ENCODE measurements around the gene NRIP1.
A peak's percentile ranks its signal among the peaks of the same experiment; 100 is the strongest.

NRIP1 gene

GRCh38 chr21:15005391-15005790, 59.4 kb downstream of the NRIP1 start:
- no peak for DNase-seq

DNA sequence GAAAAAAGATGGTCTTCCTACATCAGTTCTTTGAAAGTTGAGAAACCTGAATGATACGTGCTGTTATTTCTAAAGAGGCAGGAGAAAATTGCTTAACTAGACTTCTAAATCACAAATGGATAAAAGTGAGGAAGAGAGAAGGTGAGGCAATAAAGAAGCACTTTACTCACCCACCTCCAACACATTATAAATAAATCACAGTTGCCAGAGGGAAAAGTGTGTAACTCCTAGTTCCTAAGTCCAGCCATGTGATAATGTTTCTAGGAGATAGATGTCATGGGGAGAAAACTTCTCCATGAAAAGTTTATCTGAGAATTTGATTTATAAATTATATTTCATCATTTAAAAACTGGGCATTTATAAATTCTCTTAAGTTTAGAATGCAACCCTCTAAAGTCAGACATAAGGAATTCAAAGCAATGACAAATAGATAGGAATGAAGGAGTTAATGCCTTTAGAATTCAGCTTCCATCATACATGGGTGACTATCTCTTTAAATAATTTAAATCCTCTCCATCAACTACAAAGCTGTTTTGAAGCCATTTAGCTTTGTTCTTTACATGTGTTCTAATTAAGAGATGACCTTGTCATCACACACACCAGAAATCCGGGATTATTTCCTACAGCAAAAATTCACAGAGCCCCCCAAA, 60.0 kb downstream of the NRIP1 start:
- DNase-seq = peak; percentile 82

DNA sequence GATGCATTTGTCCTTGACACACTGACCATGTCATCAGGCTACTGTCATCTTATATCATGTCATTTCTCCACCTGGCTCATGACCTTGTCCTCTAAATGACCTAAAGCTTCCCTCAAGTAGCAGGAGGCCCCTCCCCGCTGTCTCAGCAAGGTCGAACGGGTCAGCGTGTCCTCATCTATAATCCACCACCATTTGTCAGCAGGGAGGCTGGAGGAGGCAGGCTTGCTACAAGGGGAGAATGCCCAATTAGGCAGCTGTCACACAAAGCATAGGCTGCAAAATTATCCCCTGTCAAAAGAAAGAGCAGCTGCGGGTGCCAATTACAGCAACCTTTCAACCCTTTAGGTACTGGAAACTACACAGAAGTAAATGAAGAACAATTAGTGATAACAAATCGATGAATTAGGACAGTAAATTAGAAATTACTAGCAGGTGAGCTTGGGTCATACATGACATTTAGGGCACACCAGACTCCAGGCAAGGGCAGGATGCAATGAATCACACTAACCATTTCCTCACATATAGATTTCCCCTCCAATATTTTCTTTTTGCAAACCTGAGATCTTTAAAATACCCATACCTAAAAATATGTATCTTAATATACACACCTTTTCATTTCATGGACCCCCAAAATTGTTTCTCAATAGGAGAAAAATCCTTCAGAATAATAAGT, 61.2 kb downstream of the NRIP1 start:
- DNase-seq = no peak

DNA sequence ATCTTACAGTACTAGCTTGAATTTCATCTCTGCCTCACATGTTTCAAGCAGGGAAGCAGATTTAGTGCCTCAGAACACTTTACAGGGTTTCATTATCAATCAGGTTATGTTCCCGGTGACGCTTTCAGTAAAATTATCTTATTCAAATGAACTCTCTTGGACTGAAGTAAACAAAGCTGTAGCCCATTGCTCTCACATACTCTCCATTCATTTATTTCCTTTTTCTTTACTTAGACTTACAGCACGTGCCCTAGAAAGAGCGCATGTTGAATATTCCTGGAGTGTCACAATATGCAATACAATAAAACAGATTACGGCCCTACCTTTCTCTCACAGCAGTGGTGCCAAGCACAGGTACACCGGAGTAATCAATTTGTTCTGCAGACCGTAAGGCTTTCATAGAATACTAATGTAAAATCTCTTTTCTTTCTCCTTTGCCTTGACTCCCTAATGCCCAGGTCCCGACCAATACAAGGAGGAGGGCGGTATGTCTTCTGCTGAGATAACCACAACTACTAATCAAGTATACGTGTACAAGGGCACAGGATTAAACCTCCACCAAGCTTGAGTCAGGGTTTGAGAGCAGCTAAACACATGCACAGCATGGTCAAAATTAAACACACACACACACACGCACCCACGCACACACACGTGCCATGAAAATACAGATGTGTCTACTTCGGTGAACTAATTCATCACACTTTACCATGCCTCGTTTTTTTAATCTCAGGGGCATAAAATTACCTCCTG, 62.8 kb downstream of the NRIP1 start:
- DNase-seq = peak; percentile 28

GRCh38 chr21:15001113-15001512, 63.7 kb downstream of the NRIP1 start:
- no peak for DNase-seq

GRCh38 chr21:15000081-15000480, 64.7 kb downstream of the NRIP1 start:
- DNase-seq = peak; percentile 82

DNA sequence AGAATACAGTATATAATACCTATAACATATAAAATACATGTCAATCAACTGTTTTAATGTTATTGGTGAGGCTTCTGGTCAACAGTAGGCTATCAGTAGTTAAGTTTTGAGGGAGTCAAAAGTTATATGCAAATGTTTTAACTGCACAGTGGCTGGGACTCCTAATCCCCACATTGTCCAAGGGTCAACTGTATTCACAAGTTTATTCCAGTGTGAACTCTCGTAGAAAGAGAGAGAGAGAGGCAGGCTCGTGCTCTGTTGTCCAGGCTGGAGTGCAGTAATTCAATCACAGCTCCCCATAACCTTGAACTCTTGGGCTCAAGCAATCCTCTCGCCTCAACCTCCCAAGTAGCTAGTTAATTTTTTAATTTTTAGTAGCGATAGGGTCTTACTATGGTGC, 66.0 kb downstream of the NRIP1 start:
- no peak for DNase-seq

GRCh38 chr21:14998336-14998735, 66.5 kb downstream of the NRIP1 start:
- no peak for DNase-seq

GRCh38 chr21:14995695-14996490, 68.9 kb downstream of the NRIP1 start:
- peak; percentile 84 for DNase-seq

- no peak for DNase-seq
Observed at GRCh38 chr21:14995226-14995625, 69.6 kb downstream of the NRIP1 start.

GRCh38 chr21:14993115-14993514, 71.7 kb downstream of the NRIP1 start:
- DNase-seq = peak; percentile 66

DNA sequence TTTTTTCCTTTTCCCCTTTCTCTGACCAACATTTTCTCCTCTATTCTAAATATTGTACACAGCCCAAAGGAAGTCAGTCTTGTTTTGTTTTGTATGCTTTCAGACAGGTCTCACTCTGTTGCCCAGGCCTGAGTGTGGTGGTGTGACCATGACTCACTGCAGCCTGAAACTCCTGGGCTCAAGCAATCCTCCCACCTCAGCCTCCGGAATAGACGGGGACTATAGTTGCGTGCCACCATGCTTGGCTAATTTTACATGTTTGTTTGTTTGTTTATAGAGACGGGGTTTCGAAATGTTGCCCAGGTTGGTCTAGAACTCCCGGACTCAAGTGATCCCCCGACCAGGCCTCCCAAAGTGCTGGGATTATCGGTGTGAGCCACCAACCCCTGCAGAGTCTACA, 72.8 kb downstream of the NRIP1 start:
- no peak for DNase-seq

DNA sequence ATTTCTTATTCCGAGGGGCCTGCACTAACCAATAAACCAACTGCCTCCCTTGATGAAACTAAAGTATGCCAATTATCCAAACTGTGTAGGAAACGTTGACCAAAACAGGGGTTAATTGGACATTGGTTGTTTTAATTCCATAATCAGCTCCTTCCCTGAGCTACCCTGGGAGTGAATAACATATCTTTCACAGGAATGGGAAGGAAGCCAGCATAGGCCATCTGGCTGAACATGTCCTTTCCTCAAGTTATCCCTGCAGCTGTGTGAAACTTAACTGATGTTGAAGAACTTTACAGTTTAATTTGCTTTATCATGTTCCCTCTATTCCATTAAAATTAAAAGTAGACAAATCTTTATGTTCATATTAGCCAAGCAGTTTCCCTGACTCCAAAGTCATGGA, 75.4 kb downstream of the NRIP1 start:
- DNase-seq = peak; percentile 45

GRCh38 chr21:14988760-14989159, 76.0 kb downstream of the NRIP1 start:
- DNase-seq = no peak

- DNase-seq = no peak
Observed at GRCh38 chr21:14987370-14988170, 77.2 kb downstream of the NRIP1 start.

DNA sequence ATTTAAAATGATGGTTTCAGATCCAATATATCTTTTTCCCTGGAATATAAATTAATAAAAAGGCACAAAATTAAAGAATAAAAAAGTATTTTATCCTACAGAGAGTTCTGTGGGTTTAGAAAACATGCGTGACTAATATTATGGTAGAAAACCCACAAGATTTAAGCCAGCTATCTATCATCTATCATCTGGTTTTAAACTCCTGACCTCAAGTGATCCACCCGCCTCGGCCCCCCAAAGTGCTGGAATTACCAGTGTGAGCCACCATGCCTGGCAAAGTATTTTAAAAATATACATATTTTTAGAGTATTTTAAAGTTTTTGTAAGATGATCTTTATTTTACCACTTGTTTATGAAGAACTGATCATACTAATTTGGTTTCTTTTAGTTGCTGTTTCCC, 79.5 kb downstream of the NRIP1 start:
- DNase-seq = peak; percentile 79

DNA sequence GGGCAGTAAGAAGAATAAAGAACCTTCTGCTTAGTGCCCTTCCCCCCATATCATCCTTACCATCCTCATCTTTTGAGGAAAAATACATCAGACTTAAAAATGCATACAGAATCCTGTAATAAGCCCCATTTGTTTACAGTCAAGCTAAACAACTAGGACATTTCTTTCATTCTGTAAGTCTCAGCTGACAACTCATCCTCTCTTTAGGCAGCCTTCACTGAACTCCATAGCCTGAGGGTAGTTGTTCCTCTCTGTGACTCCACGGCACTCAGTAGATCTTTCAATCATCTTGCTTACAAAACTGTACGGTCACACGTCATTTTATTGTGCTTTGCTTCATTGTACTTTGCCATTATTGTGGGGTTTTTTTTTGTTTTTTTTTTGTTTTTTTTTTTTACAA, 82.5 kb downstream of the NRIP1 start:
- no peak for DNase-seq

DNA sequence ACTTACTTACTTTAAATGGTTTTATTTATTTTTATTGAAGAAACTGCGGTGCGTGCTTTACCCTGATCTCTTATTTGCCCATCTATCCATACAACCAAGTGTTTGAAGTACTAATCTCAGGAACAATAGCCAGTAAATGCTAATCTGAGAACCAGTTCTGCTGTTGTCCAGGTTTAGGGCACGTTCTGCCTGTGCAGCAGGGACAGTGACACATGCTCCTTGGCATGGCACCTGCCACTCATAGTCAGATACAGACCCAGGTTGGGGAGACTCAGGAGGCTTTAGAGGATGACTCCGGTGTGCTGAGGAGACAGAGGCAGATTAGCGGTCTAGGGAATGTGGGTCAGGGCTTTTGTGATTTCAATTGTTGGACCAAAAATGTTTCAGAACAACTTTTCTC, 83.6 kb downstream of the NRIP1 start:
- DNase-seq = no peak

- DNase-seq = no peak
Observed at GRCh38 chr21:14979264-14979663, 85.5 kb downstream of the NRIP1 start.

DNA sequence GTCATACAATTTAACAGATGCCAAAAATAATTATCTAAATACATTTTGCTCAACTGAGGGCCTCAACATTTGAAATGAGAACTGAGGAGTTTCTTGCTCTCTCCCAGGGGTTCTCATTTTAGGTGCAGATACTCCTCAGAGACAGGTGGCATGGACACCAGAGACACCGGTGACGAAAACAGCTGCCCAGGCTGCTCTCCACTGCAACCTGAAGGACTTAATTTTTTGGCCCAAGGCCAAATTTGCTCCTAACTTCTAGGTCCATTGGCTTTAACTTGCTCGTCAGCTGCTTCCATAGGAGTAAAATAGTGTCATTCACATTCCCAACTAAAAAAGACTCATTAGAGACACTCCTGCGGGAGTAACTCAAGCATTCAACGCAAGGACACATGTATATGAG, 87.0 kb downstream of the NRIP1 start:
- no peak for DNase-seq

DNA sequence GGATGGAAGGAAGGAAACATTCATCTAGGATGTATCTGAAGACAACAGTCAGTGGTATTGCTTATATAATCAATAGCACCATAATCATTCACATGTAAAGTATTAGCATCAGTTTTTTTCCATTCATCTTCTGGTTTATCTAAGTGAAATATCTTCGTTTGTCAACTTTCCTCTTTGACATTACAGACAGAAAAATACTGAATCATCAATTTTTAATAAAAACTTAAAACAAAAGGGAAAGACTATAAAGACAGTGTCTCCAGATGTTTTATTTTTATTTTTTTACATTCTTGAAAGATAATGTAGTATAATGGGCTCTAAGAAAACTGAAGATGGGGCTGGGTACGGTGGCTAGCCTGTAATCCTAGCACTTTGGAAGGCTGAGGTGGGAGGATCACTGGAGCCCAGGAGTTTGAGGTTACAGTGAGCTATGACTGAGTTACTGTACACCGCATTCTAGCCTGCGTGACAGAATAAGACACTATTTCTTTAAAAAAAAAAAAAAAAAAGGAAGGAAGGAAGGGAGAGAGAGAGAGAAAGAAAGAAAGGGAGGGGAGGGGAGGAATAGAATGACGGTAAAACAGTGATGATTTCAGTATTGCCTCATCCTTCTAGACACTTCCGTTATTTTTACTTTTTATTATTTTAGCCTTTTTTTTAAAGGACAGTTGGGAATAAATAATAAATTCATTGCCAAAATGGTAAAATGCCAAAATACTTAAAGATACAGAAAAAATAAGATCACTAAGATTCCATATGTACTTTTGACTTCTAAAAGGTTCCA, 89.5 kb downstream of the NRIP1 start:
- no peak for DNase-seq

GRCh38 chr21:14972678-14973077, 92.1 kb downstream of the NRIP1 start:
- no peak for DNase-seq

Data from fibroblast of skin of right biceps (primary cell).